Stimulated activated CD8-positive, alpha-beta memory T cell treated with anti-CD3 and anti-CD28 coated beads, Interleukin-7, amount 100 ng/mL, for 1 hour (primary cell): ENCODE results near the gene HIVEP1.

ENCODE experiments used
- DNase-seq, 2 donors: peaks; one replicate each; pipeline ENCODE4 v3.0.0-alpha.2; 2020; ENCODE audit warnings: low read depth in 2 of 2

HIVEP1 gene

DNA sequence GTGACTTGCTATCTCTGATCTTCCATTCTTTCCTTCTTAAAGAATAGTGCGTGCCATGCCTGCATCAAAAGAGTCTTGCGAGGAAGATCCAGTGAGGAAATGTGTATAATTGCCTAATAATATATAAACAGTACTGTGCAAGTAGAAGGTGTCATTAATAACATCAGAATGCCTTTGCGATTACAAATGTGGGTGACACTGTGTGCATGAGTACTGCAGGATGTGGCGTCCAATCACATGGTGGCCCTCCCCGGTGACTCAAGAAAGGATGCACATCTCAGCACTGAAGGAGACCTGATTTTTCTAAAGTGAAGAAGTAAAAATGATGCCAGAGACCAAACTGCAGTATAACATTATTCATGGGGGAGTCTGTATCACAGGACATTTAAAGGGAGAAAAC lies 170.6 kb downstream of the HIVEP1 start:
- DNase-seq, result no peak

DNA sequence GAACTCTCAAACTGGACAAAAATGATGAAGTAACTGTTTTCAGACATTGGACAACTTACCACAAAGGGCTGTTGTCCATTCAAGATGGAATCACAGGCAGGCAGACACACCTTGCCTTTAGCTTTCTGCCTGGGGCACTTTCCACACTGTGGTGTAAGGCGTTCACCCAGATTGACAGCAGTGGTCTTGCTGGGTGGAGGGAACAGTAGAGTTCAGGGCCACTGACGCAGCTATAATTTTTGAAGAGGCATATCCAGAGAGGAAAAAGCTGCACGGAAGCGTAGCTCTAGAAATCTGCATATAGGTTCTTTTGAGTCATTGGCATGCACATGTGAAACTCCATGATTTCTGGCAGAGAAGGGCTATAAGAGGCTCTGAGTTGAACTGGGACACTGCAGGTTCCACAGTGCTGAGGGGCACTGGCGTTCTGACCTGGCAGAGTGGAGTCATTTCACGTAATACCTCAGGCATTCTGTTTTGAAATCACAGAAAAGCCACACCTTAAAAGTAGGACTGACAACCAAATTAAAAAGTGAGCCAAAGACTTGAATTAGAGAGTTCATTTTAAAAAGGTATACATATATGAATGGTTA lies 173.1 kb downstream of the HIVEP1 start:
- DNase-seq, result no peak

DNA sequence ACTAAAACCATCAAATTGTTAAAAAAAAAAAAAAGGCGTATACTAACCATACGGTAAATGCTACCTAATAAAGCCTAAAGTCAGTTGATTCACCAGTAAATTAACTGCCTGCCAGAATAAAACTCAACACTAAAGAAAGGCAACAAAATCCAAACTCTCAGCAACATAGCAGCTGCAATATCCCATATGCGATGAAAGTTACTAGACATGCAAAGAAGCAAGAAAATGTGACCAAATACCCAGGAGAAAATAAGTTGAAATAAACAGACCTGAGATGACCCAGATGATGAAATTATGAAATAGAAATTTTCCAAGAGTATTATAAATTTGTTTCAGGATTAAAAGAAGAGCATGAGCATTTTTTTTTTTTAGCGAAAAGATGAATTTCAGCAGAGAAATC lies 174.4 kb downstream of the HIVEP1 start:
- no peak for DNase-seq

DNA sequence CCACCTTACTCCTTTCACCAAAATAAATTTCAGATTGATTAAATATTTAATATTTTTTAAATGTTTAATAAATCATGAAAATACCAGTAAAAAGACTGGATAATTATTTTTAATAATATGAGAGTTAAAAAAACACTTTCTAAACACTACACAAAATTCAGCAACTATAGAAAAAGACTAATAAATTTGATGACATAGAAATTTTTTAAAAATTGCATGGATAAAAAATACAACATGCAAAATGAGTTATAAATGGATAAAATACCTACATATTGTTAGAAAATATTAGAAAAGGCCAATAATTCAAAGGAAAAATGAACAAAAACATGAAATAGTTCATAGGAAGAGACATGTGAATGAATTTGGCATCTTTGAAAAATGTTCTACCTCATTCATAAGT lies 177.0 kb downstream of the HIVEP1 start:
- no peak for DNase-seq

DNA sequence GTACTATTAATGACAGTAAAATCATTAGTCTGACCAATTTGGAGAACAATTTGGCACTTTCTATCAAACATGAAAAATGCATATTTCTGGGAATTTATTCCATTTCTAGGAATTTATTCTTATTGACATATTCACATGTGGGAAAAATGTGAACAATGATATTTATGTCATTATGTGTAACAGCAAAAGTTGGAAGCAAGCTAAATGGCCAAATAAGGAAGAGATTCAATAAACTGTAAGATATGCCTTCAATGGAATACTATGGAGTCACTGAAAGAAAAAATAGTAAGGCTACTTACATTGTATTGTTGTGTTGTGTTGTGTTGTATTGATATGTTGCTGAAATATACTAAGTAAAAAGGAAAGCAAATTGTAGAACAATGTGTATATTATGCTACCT lies 177.5 kb downstream of the HIVEP1 start:
- no peak for DNase-seq

DNA sequence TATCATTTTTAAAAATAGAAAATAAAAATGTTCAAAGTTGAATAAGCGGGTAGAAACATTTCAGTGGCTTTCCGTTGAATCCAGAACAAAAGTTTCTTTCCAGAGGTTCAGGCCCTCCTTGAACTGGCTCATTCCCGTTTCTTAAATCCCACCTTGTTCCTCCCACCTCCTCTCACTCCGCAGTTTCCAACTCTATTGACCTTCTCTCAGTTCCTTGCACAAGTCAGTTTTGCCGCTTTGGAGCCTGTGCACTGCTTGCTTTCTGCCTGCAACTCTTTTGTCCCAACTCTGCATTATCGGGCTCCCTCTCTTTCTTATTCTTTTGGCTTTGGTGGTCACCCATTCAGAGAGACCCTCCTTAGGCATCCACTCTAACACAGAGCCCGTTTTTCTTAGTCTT lies 178.1 kb downstream of the HIVEP1 start:
- no peak for DNase-seq

DNA sequence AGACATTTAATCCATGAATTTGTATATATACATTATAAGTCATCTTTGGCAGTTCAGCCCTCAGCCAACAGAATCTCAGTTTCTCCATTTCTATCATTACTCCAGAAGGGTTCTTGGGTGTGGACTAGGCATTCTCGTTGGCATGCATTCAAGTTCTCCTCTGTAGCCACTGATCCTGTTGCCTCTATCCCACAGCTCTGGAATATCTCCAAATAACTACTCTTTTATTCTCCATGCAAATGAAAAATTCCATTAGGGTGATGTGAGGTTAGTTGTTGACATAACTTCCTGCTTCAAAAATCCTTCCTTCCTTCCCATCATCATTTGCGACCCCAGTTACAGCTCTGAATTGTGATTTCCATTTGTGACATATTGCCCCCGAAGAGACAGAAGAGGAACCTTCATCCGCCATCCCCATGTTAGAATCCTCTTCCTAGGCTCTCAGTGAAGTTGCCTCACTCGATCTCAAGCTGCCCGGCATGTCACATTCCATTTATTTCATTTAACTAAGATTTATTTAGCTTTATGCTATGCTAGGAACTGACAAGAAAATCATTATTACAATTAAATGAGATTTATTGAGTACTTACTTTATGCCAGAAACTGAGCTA lies 184.3 kb downstream of the HIVEP1 start:
- DNase-seq, result no peak

DNA sequence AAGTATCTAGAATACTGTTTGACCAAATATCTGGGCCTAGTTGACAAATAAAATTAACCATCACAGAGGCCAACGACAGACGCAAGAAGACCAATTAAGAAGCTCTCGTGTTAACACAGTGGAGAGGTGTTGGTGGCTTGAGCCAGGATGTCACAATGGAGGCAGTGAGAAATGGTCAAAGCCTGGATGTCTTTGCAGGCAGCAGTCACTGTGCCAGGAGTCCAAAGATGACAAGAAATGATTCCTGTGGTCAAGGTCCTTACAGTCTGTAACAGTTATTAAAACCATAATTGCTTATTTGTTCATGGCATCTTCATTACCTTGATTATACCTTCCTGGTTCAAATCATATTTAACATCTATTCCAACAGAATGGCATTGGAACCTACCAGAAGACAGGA lies 186.7 kb downstream of the HIVEP1 start:
- DNase-seq, result no peak

DNA sequence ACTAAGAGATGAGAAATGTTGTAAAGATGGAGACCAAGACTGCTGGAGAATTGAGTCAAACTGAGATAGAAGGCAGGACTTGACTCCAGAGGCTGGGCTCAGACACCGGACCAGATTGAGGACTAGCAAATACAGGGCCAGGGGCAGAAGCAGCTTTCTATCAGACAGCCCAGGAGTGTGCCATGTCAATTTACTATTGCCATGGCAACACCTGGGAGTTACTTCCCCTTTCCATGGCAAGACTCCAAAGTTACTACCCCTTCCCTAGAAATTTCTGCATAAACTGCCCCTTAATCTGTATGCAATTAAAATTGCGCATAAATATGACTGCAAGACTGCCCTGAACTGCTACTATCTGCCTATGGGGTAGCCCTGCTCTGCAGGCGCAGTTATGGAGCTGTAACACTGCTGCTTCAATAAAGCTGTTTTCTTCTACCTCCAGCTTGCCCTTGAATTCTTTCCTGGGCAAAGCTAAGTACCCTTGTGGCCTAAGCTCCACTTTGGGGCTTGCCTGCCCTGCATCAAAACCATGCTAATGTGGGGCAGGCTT lies 188.0 kb downstream of the HIVEP1 start:
- no peak for DNase-seq

DNA sequence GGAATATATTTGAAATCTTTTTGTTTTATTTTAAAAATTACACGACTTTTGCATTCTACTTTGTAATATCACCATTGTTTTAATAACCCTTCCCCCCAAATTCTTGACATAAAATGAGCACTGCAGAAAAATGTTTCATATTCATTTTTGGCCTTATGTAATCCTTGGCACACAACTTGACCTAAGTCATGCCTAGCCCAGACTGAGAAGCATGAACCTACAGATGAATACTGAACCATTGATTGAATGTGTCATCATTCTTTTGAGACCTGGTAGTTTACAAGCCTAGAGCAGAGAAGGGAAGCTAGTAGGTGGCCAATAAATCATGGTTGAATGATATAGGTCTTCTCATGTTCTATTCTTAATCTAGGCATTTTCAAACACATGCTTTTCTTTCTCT lies 188.6 kb downstream of the HIVEP1 start:
- no peak for DNase-seq

DNA sequence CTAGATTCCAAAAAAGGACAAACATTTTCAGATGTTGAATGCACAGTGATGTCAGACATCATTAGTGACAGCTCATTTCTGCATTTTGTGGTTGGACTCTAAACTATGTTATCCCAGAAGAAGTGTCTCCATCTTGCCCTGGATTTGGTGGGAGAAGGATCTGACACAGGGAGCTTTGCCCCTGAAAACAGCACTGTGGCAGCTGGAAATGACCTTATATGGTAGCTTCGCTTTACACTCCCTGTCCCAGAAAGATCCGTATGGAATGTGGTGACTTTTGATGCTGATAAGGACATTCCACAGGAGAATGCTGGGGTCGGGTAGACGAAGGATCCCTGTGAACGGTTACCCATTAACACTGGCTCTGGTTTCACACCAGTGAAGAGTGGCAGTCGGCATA lies 190.9 kb downstream of the HIVEP1 start:
- no peak for DNase-seq

DNA sequence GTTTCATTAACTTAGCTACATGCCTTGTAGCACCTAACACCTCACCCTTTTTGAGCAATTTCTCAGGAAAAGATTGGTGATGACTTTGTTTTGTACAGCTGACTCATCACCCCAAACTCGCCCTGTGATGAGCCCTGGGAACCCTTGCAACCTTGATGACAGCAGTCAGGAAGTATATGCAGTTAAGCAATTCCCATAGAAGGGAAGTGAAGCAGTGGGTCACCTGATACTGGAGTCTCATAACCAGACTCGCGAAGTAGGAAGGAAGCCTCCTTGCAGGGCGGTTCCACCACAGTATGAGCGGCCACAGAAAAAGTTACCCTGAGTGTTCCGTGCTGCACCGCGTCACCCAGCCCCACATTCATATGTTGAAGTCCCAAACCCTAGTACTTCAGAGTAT lies 196.1 kb downstream of the HIVEP1 start:
- no peak for DNase-seq

DNA sequence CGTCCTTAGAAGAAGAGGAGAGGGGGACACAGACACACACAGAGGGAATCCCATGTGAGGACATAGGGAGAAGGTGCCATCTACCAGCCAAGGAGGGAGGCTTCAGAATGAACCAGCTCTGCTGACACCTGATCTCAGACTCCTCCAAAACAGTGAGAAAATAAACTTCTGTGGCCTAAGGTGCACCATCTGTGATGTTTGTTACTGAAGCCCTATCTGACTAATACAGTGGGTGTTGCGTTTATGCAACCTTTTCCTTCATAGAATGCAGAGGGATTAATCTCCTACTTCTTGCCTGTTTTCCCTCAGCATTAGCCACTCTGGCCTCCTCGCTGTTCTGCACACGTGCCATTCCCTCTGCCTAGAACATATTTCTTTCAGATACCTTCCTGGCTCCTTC lies 196.6 kb downstream of the HIVEP1 start:
- DNase-seq, result no peak
